Measurements from ENCODE around the gene NTRK2. TPM values are rescaled to one million over a fixed set of nuclear protein-coding genes. Genes with fewer than 3 reads are reported as not detected.

Gene NTRK2
- total and polyA plus RNA-seq, 2 experiments from 2014 or later, result 0.03 TPM; not detected in 1

GRCh38 chr9:84992381-84992780 is 322.9 kb downstream of the NTRK2 start:
- no peak overlapping the region for H3K27ac ChIP-seq (ENCODE audit: low read depth)

More at GRCh38 chr9:84992381-84992780, 322.9 kb downstream of the NTRK2 start:
- H3K4me1 ChIP-seq (ENCODE audit: insufficient read depth), result no peaks in the 10 kb centered on the region
- H3F3A ChIP-seq (replicated peaks; ENCODE audit: low read depth), result no peaks in the 10 kb centered on the region
- no peak overlapping the region for H3K4me3 Mint-ChIP-seq
- H3K9me3 Mint-ChIP-seq, result no peaks in the 10 kb centered on the region
- H2AFZ ChIP-seq, result no peak overlapping the region
- DNase-seq (ENCODE audit: low spot score) (no peak), ATAC-seq (no peak)
- no peaks in the 10 kb centered on the region for H3K36me3 Mint-ChIP-seq (ENCODE audit: low read depth)
- H3K27me3 ChIP-seq (ENCODE audit: insufficient read depth), result no peaks in the 10 kb centered on the region
- H3K4me1 Mint-ChIP-seq, result no peaks in the 10 kb centered on the region
- no peak overlapping the region for H3K4me3 ChIP-seq
- no peaks in the 10 kb centered on the region for H3K79me2 ChIP-seq (replicated peaks; ENCODE audit: insufficient read depth)
- H3K4me2 ChIP-seq, result no peak overlapping the region
- H3K36me3 ChIP-seq (ENCODE audit: insufficient read depth), result no peaks in the 10 kb centered on the region
- H3K27me3 Mint-ChIP-seq (ENCODE audit: insufficient read depth, low read depth, poor library complexity), result peaks cover 2% of the 10 kb centered on the region
- H3K27ac Mint-ChIP-seq, result no peak overlapping the region
- H3K9me2 ChIP-seq (ENCODE audit: insufficient read depth), result no peaks in the 10 kb centered on the region
- no peak for TF ChIP-seq POLR2AphosphoS5 (IDR thresholded peaks at IDR 0.05; ENCODE audit: low read depth)
- no peak for TF ChIP-seq ZNF331 (CRISPR knock-in tag; IDR thresholded peaks at IDR 0.05; ENCODE audit: low read depth)
- TF ChIP-seq ZNF462 (CRISPR knock-in tag; IDR thresholded peaks at IDR 0.05), result no peak
- no peak for TF ChIP-seq CTCF (conservative IDR thresholded peaks at IDR 0.05; ENCODE audit: low read depth in 2 of 2)
- TF ChIP-seq CREB1 (CRISPR knock-in tag; IDR thresholded peaks at IDR 0.05; ENCODE audit: low read depth), result no peak
- no peak for TF ChIP-seq ETS1 (IDR thresholded peaks at IDR 0.05)
- TF ChIP-seq EZH2phosphoT487 (IDR thresholded peaks at IDR 0.05; ENCODE audit: unreplicated experiment), result no peak
- no peak for TF ChIP-seq ZNF114 (CRISPR knock-in tag; IDR thresholded peaks at IDR 0.05)
- TF ChIP-seq, protein P1, sequence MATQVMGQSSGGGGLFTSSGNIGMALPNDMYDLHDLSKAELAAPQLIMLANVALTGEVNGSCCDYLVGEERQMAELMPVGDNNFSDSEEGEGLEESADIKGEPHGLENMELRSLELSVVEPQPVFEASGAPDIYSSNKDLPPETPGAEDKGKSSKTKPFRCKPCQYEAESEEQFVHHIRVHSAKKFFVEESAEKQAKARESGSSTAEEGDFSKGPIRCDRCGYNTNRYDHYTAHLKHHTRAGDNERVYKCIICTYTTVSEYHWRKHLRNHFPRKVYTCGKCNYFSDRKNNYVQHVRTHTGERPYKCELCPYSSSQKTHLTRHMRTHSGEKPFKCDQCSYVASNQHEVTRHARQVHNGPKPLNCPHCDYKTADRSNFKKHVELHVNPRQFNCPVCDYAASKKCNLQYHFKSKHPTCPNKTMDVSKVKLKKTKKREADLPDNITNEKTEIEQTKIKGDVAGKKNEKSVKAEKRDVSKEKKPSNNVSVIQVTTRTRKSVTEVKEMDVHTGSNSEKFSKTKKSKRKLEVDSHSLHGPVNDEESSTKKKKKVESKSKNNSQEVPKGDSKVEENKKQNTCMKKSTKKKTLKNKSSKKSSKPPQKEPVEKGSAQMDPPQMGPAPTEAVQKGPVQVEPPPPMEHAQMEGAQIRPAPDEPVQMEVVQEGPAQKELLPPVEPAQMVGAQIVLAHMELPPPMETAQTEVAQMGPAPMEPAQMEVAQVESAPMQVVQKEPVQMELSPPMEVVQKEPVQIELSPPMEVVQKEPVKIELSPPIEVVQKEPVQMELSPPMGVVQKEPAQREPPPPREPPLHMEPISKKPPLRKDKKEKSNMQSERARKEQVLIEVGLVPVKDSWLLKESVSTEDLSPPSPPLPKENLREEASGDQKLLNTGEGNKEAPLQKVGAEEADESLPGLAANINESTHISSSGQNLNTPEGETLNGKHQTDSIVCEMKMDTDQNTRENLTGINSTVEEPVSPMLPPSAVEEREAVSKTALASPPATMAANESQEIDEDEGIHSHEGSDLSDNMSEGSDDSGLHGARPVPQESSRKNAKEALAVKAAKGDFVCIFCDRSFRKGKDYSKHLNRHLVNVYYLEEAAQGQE (IDR thresholded peaks at IDR 0.05; ENCODE audit: unreplicated experiment), result no peak
- TF ChIP-seq NANOG (IDR thresholded peaks at IDR 0.05; ENCODE audit: borderline replicate concordance), result no peak
- no peak for TF ChIP-seq EZH2 (IDR thresholded peaks at IDR 0.05; ENCODE audit: low read depth, unreplicated experiment)
- no peak for TF ChIP-seq JUNB (IDR thresholded peaks at IDR 0.05; ENCODE audit: unreplicated experiment)
- TF ChIP-seq STAT1 (IDR thresholded peaks at IDR 0.05; ENCODE audit: unreplicated experiment), result no peak
- no peaks in the 10 kb centered on the region for H4K20me1 ChIP-seq (replicated peaks; ENCODE audit: insufficient read depth)

Measured in GM23338 (cell line).